ENCODE results near the gene ZNF772.

Gene ZNF772

GRCh38 chr19:57435062-57435978 lies 42.0 kb downstream of the ZNF772 start, which contains the start of gene ZNF749:
ZNF749 (plus strand) TSS chr19:57435325; CDS start chr19:57435579, 254 bp downstream.
- in situ Hi-C loops (cut with MboI; ENCODE audit: low sequenced_read_pairs): no loop called here

GRCh38 chr19:57434386-57435061 lies 42.8 kb downstream of the ZNF772 start:
- in situ Hi-C loops (cut with MboI; ENCODE audit: low sequenced_read_pairs): no loop called here

- in situ Hi-C loops (cut with MboI; ENCODE audit: low sequenced_read_pairs): no loop called here
Observed at GRCh38 chr19:57421037-57421436, 56.3 kb downstream of the ZNF772 start.

- in situ Hi-C loops (cut with MboI; ENCODE audit: low sequenced_read_pairs): no loop called here
Observed at GRCh38 chr19:57419439-57419838, 57.9 kb downstream of the ZNF772 start.
